Measurements from ENCODE around the gene XDH.

GRCh38 chr2:31318361-31319336, 95.9 kb downstream of the XDH start:
- TF ChIP-seq CTCF (conservative IDR thresholded peaks at IDR 0.05 in 1 of 2, IDR thresholded peaks at IDR 0.05 in 1 of 2; ENCODE audit: low read depth in 1 of 2, low read length in 2 of 2), result no peak
- TF ChIP-seq EZH2 (IDR thresholded peaks at IDR 0.05; ENCODE audit: low read length, missing control alignments), result no peak
